SK-N-SH (cell line): ENCODE measurements around the gene CUX1. TPM values are rescaled to one million over a fixed set of nuclear protein-coding genes. Genes with fewer than 3 reads are reported as not detected.

Experiments
- CTCF ChIA-PET: fragments of 300-600, 350-600 bp; formaldehyde crosslinking; extraction: SDS; loops from one replicate; lab custom pipeline; 2021; lab: Yijun Ruan, JAX
- POLR2A ChIA-PET: fragments of 350-600 bp; sonication (Branson Sonifier 250); formaldehyde crosslinking; extraction: SDS; loops from one replicate; lab custom pipeline; 2020; ENCODE audit warnings: antibody characterized with exemption, inconsistent platforms; lab: Yijun Ruan, JAX
- DNase-seq: peaks from one replicate; pipeline ENCODE4 v3.0.0; 2012
- H2AFZ ChIP-seq: fragments of 200-600 bp; sonication (generic); 2 replicates; pipeline ENCODE4 v1.8.1; 2016; ENCODE audit warnings: antibody characterized with exemption, mild to moderate bottlenecking, low read depth
- H3F3A ChIP-seq: fragments of 200-600 bp; sonication (generic); replicated peaks from 2 replicates; pipeline ENCODE3; 2016; ENCODE audit warnings: antibody characterized with exemption, mild to moderate bottlenecking; ENCODE audit not compliant: insufficient read depth
- H3K27ac ChIP-seq, 2 experiments: fragments of 200-500 bp in 1 of 2; fragments of 200-600 bp in 1 of 2; sonication (Bioruptor generic) in 1 of 2; sonication (generic), shearing (Covaris generic) in 1 of 2; 2 replicates each; pipeline versions ENCODE4 v1.5.1 to v1.6.1; 2014 to 2016; ENCODE audit warnings: low read depth in 2 of 2, inconsistent platforms in 1 of 2, low read length in 1 of 2, mild to moderate bottlenecking in 1 of 2, mixed read lengths in 1 of 2
- H3K27me3 ChIP-seq: fragments of 200-600 bp; sonication (generic), shearing (Covaris generic); 2 replicates; pipeline ENCODE4 v1.6.1; 2016; ENCODE audit warnings: mixed run types; ENCODE audit not compliant: insufficient read depth
- H3K36me3 ChIP-seq, 2 experiments: fragments of 200-500 bp in 1 of 2; fragments of 200-600 bp in 1 of 2; sonication (Bioruptor generic) in 1 of 2; sonication (generic) in 1 of 2; replicated peaks in 1 of 2; 2 replicates each; pipeline versions ENCODE3 to v1.5.1; 2014 to 2016; ENCODE audit warnings: low read length in 1 of 2, mild to moderate bottlenecking in 1 of 2; ENCODE audit not compliant: insufficient read depth in 2 of 2, control insufficient read depth in 1 of 2
- H3K4me1 ChIP-seq, 2 experiments: fragments of 200-500 bp in 1 of 2; fragments of 200-600 bp in 1 of 2; sonication (Bioruptor generic) in 1 of 2; sonication (generic), shearing (Covaris generic) in 1 of 2; 2 replicates each; pipeline versions ENCODE4 v1.5.1 to v1.6.1; 2014 to 2016; ENCODE audit warnings: low read depth in 1 of 2, low read length in 1 of 2, mixed run types in 1 of 2; ENCODE audit not compliant: insufficient read depth in 2 of 2, control insufficient read depth in 1 of 2
- H3K4me2 ChIP-seq: fragments of 200-600 bp; sonication (generic), shearing (Covaris generic); 2 replicates; pipeline ENCODE4 v1.6.1; 2017; ENCODE audit warnings: mixed run types
- H3K4me3 ChIP-seq, 2 experiments: fragments of 200-500 bp in 1 of 2; fragments of 200-600 bp in 1 of 2; sonication (Bioruptor generic) in 1 of 2; sonication (generic), shearing (Covaris generic) in 1 of 2; 2 replicates each; pipeline versions ENCODE4 v1.5.1 to v1.8.1; 2014 to 2016; ENCODE audit warnings: low read depth in 2 of 2, inconsistent platforms in 1 of 2, low read length in 1 of 2, mild to moderate bottlenecking in 1 of 2, mixed read lengths in 1 of 2, moderate library complexity in 1 of 2
- H3K79me2 ChIP-seq: fragments of 200-600 bp; sonication (generic); 2 replicates; pipeline ENCODE4 v1.8.1; 2017; ENCODE audit warnings: mild to moderate bottlenecking; ENCODE audit not compliant: insufficient read depth
- H3K9ac ChIP-seq: fragments of 200-600 bp; sonication (generic); 2 replicates; pipeline ENCODE4 v1.6.1; 2017; ENCODE audit warnings: mixed run types
- H3K9me2 ChIP-seq: fragments of 200-600 bp; sonication (generic); 2 replicates; pipeline ENCODE4 v1.6.1; 2017; ENCODE audit warnings: mixed run types
- H3K9me3 ChIP-seq: fragments of 200-600 bp; sonication (generic); 2 replicates; pipeline ENCODE4 v1.6.1; 2017; ENCODE audit warnings: mixed run types, mild to moderate bottlenecking, moderate library complexity
- H4K20me1 ChIP-seq: fragments of 200-600 bp; sonication (generic); 2 replicates; pipeline ENCODE4 v1.6.1; 2017; ENCODE audit warnings: mild to moderate bottlenecking, mixed run types; ENCODE audit not compliant: insufficient read depth
- FOSL2 ChIP-seq: IDR thresholded peaks from 2 replicates; pipeline ENCODE4 v1.4.0; 2012; ENCODE audit warnings: low read depth, mild to moderate bottlenecking, moderate library complexity, borderline replicate concordance
- FOXM1 ChIP-seq: IDR thresholded peaks from 2 replicates; pipeline ENCODE4 v1.4.0; 2012; ENCODE audit warnings: low read depth, mild to moderate bottlenecking
- JUND ChIP-seq: IDR thresholded peaks from 2 replicates; pipeline ENCODE4 v1.4.0; 2012
- MAX ChIP-seq: IDR thresholded peaks from 2 replicates; pipeline ENCODE4 v1.4.0; 2012; ENCODE audit warnings: low read depth
- REST ChIP-seq: IDR thresholded peaks from 2 replicates; pipeline ENCODE4 v1.6.1; 2012; ENCODE audit warnings: mild to moderate bottlenecking, low read depth, low read length, moderate library complexity
- SIN3A ChIP-seq: IDR thresholded peaks from 2 replicates; pipeline ENCODE4 v1.6.1; 2012; ENCODE audit warnings: low read depth, mild to moderate bottlenecking, low read length, moderate library complexity, borderline replicate concordance
- TEAD4 ChIP-seq: IDR thresholded peaks from 2 replicates; pipeline ENCODE4 v1.4.0; 2012; ENCODE audit warnings: mild to moderate bottlenecking, borderline replicate concordance; ENCODE audit not compliant: insufficient read depth
- ZBTB33 ChIP-seq: IDR thresholded peaks from 2 replicates; pipeline ENCODE4 v1.4.0; 2012; ENCODE audit warnings: low read depth, borderline replicate concordance
- WGBS: methylation state at CpG from one replicate; pipeline ENCODE4 v1.1.6; 2017; ENCODE audit warnings: low lambda C conversion rate; 5-methylcytosine and 5-hydroxymethylcytosine counted together
- polyA plus RNA-seq, 3 experiments: library from polyadenylated mRNA; depleted of rRNA; stranded (reverse); fragments of >200 nt; gene quantifications; 2 replicates each; pipeline ENCODE4 v1.2.3, GENCODE V29; 2012

The CUX1 gene
- polyA plus RNA-seq, 1 of the 3 experiments (the other 2 are of a cell fraction), result 68.6 TPM

GRCh38 chr7:101926265-101926664 lies 108.8 kb downstream of the CUX1 start:
- H3K27ac ChIP-seq, result no peak overlapping the region
- no peak for DNase-seq
- H3K9me3 ChIP-seq, result no peaks in the 10 kb centered on the region
- no peaks in the 10 kb centered on the region for H3K27me3 ChIP-seq
- H3K9me2 ChIP-seq, result no peaks in the 10 kb centered on the region
- H3K9ac ChIP-seq, result no peak overlapping the region
- 95% methylated on average over 3 of the region's 3 CpGs for WGBS
- TF ChIP-seq MAX (no peak), REST (no peak), TEAD4 (no peak), FOXM1 (no peak), FOSL2 (no peak), ZBTB33 (no peak), SIN3A (no peak)
- H3K36me3 ChIP-seq, result peaks cover 0 to 8% of the 10 kb centered on the region in 2 experiments
- H4K20me1 ChIP-seq, result no peaks in the 10 kb centered on the region
- peaks cover 30% of the 10 kb centered on the region for H3F3A ChIP-seq
- ChIA-PET POLR2A (no interaction called here), CTCF (interaction anchor here (1.0 to 1.2 kb wide), 2 partner anchors 120 to 236 kb away, joined by 3 read pairs; no protein-coding TSS in a partner anchor)
- no peak overlapping the region for H2AFZ ChIP-seq
- peaks cover 9 to 27% of the 10 kb centered on the region in 2 experiments; a peak in 3 of 4 replicates for H3K4me1 ChIP-seq
- peaks cover 81% of the 10 kb centered on the region for H3K79me2 ChIP-seq
- no peak overlapping the region for H3K4me2 ChIP-seq
- no peak overlapping the region for H3K4me3 ChIP-seq

- Histone ChIP-seq H3K27me3 (no peaks in the 10 kb centered on the region), H3K9me3 (no peaks in the 10 kb centered on the region), H4K20me1 (no peaks in the 10 kb centered on the region)
These were observed 110.0 kb downstream of the CUX1 start for GRCh38 chr7:101927389-101927788.

More at GRCh38 chr7:101927389-101927788, 110.0 kb downstream of the CUX1 start:
- Histone ChIP-seq H3K4me3 (no peak overlapping the region), H3K9ac (no peak overlapping the region)
- no peak for TF ChIP-seq SIN3A
- TF ChIP-seq JUND, result no peak
- TF ChIP-seq, all 33 proteins: peak for 0
- Histone ChIP-seq H3K27ac (no peak overlapping the region), H3K36me3 (peaks cover 0 to 8% of the 10 kb centered on the region in 2 experiments), H3K4me1 (peaks cover 9 to 22% of the 10 kb centered on the region in 2 experiments; a peak in 3 of 4 replicates), H2AFZ (no peak overlapping the region), H3K79me2 (peaks cover 83% of the 10 kb centered on the region), H3F3A (peaks cover 22% of the 10 kb centered on the region), H3K9me2 (no peaks in the 10 kb centered on the region), H3K4me2 (no peak overlapping the region)
- ChIA-PET POLR2A (no interaction called here), CTCF (interaction anchor here (1.0 kb wide), 1 partner anchor 118 kb away, joined by 3 read pairs; no protein-coding TSS in a partner anchor)
- DNase-seq, result no peak
- WGBS, result 96% methylated on average over 6 of the region's 6 CpGs
